ENCODE data around the gene SOWAHA. TPM values are rescaled to one million over a fixed set of nuclear protein-coding genes. Genes with fewer than 3 reads are reported as not detected.

SOWAHA gene
- total and polyA plus RNA-seq, 2 of the 8 experiments (the other 6 are each of a cell fraction or from before 2014, with no cell fraction given): 0.09 to 0.11 TPM

GRCh38 chr5:132820162-132820754, 7.2 kb downstream of the SOWAHA start (continued):
- TF ChIP-seq SIX5 (IDR thresholded peaks at IDR 0.05; ENCODE audit: low read depth, low read length) (no peak), NANOG (IDR thresholded peaks at IDR 0.05; ENCODE audit: insufficient read depth, low read depth, low read length, poor library complexity, severe bottlenecking) (no peak), SIN3A (conservative IDR thresholded peaks at IDR 0.05 in 1 of 2, IDR thresholded peaks at IDR 0.05 in 1 of 2; ENCODE audit: low read depth in 1 of 2, low read length in 2 of 2) (no peak), TBP (IDR thresholded peaks at IDR 0.05; ENCODE audit: low read depth, low read length) (peak; percentile 22; the same call in 1 of the 2 replicates), GABPA (IDR thresholded peaks at IDR 0.05; ENCODE audit: borderline replicate concordance, insufficient read depth, low read length) (peak; percentile 66; the same call in 1 of the 2 replicates), USF2 (IDR thresholded peaks at IDR 0.05; ENCODE audit: low read length) (no peak), CTCF (IDR thresholded peaks at IDR 0.05; ENCODE audit: control extremely low read depth in 1 of 3, insufficient read depth in 1 of 3, low read depth in 1 of 3, low read length in 3 of 3) (peak in 2 of 3 experiments; percentile 93 to 94; a peak in 3 of 4 replicates), CTBP2 (IDR thresholded peaks at IDR 0.05; ENCODE audit: borderline replicate concordance, insufficient read depth, insufficient read length, low read length) (no peak), CBX5 (IDR thresholded peaks at IDR 0.05; ENCODE audit: low read depth, low read length) (no peak), RAD21 (IDR thresholded peaks at IDR 0.05 in 1 of 2, conservative IDR thresholded peaks at IDR 0.05 in 1 of 2; ENCODE audit: low read depth in 2 of 2, low read length in 2 of 2) (peak; percentile 89 to 93), SP4 (IDR thresholded peaks at IDR 0.05; ENCODE audit: low read length) (no peak)
